ENCODE measurements around the gene CLVS2.

The CLVS2 gene

DNA sequence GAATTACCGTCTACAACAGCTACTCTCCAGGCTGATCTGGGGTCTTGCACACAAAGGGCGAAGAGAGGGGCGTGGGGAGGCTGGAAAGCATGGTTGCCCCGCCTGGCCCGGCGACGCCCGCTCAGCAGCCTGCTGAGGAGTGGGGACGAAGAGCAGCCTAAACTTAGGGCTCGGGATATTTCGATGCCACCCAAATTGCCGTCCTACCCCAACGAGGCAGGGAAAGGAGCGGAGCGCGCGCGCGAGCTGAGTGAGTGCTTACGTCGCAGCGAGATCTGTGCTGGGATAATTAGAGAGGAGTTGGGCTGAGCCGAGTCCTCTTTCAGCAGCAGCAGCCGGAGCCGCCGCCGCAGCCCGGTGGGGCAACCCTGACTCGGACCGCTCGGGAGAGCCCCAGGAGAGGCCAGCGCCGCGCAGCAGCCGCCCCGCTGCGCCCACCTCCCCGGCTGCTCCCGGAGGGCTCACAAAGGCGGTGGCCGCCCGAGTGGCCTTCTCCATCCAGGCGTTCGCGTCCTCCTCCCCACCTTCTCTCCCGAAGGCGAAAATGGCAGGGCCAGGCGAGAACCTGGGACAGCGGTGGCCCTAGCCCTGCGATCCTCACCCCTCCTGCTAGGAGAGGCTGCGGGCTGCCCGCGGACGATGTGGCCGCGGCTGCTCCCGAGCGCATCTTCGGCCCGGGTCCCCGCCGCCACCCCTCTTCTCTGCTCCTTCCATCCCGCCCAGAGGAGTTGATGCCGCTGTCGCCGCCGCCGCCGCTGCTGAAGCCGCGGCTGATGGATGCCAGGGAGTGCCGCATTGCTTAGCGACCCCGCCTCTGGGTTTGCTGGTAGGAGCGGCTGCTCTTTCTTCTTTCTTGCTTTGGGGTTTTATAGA is at the start of gene CLVS2:
Gene CLVS2, plus strand, starts transcription at position 315 of the 873 bp plus-strand sequence. CDS start 1,543 bp downstream, outside the sequence.
- DNase-seq, result no peak

DNA sequence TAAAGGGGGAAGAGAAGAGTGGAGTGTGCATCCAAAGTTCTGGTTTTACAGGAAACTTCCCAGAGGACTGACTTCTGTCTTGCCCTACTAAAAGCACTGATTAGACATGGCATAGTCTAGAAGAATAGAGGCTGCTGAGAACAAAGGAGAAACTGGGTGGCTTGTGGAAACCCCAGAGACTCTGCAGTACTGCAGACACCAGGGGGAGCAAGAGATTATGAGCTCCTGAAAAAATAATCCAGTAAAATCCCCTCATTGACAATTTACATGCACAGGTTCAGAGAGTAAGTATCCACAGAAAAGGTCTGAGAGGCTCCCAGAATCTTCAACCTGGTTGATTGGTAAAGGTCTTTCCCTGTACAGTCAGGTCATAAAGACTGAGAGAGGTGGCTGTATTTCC is 48.7 kb upstream of the CLVS2 start:
- DNase-seq, result no peak

GRCh38 chr6:122953766-122954165 is 42.3 kb upstream of the CLVS2 start:
- DNase-seq, result no peak

GRCh38 chr6:122956376-122956775 is 39.7 kb upstream of the CLVS2 start:
- DNase-seq, result no peak

GRCh38 chr6:122962000-122962624 is 33.9 kb upstream of the CLVS2 start:
- DNase-seq, result no peak

DNA sequence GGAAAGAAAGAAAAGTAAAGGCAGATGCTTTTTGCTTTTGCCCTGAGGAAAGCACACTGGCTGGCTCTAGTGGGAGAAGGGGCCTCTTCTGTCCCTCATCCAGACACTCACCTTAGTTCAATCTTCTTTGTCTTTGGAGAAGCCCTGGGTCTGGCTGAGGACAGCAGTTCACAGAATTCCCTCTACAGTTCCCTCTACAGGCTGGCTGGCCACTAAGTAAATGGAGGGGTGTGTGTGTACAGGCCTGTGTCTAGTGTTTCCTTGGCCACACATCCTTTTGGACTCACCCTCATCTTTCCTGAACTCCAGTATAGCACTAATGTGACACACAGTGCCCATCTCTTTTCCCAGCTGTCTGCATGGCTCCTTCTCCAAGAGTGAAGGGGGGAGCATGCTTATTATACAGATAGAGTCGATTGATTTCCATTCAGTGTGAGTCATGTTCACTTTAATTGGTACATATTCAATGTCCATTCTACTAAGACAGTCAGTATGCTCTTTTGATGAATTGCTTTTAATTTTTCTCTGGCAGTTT is 26.0 kb upstream of the CLVS2 start:
- DNase-seq, result no peak

DNA sequence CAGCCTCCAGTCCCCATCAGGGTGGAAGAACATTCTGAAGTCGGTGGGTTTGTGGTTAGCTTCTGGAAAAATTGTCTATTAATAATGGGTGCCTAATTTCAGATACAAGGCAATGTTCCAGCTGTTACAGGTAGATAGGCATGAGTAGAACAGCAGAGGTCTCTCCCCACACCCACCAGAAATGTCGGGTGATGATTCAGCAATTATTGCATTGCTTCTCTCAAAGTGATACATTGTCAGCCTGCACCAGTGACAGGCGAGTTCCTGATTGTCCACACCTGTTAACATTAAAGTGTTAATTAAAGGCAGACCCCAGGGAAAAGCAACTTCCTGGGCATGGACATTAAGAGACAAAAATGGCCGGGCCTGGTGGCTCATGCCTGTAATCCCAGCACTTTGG is 18.9 kb upstream of the CLVS2 start:
- no peak for DNase-seq

DNA sequence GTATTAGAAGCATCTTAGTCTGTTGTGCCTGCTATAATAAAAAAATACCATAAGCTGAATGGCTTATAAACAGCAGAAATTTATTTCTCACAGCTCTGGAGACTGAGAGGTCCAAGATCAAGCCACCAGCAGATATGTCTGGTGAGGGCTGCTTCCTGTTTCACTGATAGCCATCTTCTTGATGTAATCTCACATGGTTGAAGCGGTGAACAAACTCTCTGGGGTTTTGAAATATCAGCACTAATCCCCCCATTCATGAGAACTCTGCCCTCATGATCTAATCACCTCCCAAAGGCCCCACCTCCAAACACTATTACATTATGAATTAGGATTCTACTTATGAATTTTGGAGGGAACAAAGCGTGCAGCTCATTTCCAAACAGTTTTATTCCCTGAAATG is 11.6 kb upstream of the CLVS2 start:
- DNase-seq, result no peak

- DNase-seq, result no peak
Measured at GRCh38 chr6:122994256-122994655, 1.8 kb upstream of the CLVS2 start.

- DNase-seq, result no peak
Measured at GRCh38 chr6:122996794-122997505, 915 bp downstream of the CLVS2 start.

- DNase-seq, result no peak
Measured at GRCh38 chr6:122997541-122998150, 1.6 kb downstream of the CLVS2 start.

- no peak for DNase-seq
Measured at GRCh38 chr6:122998403-122998975, 2.5 kb downstream of the CLVS2 start.

DNA sequence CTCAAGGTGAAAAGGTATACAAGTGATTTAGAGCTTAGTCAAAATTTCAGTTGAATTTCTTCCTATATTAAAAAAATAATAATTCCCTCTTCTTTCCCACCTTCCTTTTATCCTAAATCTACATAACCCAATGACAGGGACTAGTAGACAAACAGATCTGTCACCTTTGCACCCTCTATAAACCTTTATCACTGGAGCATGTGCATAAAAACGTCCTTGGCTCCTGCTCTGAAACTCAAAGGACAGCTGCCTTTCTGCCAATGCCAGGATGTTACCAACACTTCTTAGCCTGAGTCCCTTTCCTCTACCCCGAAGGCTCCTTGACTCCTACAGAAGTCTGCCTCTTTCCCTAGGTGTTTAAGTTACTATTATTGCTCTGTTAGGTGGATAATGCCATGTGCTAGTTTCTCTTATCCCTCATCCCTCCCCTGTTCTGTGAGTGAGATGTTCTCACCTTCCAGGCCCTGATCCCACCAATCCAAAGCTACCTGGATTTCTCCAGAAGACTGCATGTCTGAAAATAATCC is 4.3 kb downstream of the CLVS2 start:
- DNase-seq, result no peak

- no peak for DNase-seq
Measured at GRCh38 chr6:123001540-123001939, 5.5 kb downstream of the CLVS2 start.

GRCh38 chr6:123007885-123008284 is 11.8 kb downstream of the CLVS2 start:
- DNase-seq, result no peak

- DNase-seq, result no peak
Measured at GRCh38 chr6:123009059-123009458, 13.0 kb downstream of the CLVS2 start.

DNA sequence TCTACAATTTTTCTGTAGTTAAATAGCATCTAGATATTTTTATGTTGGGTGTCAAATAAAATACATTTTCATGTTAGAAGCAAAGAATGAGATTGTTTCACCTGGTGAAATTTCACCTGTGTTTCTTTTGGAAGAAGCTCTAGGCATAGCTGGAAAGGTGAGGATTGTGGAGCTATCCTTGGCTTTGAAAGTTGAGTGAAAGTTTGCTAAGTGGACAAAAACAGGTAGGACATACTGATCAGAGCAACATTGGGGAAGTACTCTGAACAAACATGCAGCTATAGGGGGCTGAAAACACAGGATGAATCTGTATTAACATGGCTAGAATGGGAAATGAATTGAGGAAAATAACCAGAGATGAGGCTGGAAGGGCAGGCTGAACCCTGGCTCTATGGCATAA is 18.8 kb downstream of the CLVS2 start:
- DNase-seq, result no peak

- DNase-seq, result no peak
Measured at GRCh38 chr6:123016431-123017103, 20.5 kb downstream of the CLVS2 start.

DNA sequence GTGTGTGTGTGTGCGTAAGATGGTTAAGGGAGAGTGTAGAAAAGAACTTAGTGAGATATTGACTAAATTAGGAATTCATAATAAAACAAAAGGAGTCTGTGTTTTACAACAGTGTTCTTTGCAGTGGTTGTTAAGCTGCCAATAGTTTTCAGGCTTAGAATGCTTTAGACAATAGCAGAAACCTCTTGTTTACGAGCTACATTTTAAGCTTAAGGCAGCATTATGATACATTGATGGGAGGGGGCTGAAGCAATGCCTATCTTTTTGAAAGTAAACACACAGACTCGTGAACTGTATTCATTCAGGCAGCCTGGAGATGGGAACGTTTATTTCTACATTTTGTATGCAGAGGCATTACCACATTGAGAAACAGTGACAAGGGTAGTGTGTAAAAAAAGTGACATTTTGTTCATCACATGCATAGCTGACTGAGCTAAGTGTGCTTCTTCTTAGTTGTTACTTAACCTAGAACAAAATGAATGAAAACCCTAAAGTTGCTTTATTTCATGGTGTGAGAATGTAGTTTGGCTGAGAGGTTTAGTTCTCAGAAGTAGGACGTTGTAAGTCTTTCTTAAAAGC is 21.2 kb downstream of the CLVS2 start:
- no peak for DNase-seq

- no peak for DNase-seq
Measured at GRCh38 chr6:123022975-123023374, 26.9 kb downstream of the CLVS2 start.

GRCh38 chr6:123024976-123025375 is 28.9 kb downstream of the CLVS2 start:
- no peak for DNase-seq

Data from stimulated activated CD4-positive, alpha-beta T cell treated with anti-CD3 and anti-CD28 coated beads, Interleukin-2, amount 100 ng/mL, for 48 hours (primary cell).